Caco-2 (cell line): ENCODE data around the gene CNFN. TPM values are rescaled to one million over a fixed set of nuclear protein-coding genes. Genes with fewer than 3 reads are reported as not detected.
A peak's percentile ranks its signal among the peaks of the same experiment; 100 is the strongest.

Experiments
- BruUV-seq: library from RNA; stranded (reverse); fragments of 400-500 nt; replicated peaks from 2 replicates; lab custom pipeline; 2021; lab: Mats Ljungman, UMichigan
- CTCF ChIA-PET: fragments of 300-600 bp; sonication (Branson Sonifier 250); formaldehyde crosslinking; loops from one replicate; lab custom pipeline; 2022; ENCODE audit warnings: antibody characterized with exemption; lab: Charles Lee
- POLR2A ChIA-PET: fragments of 300-600 bp; sonication (Branson Sonifier 250); formaldehyde crosslinking; loops from one replicate; lab custom pipeline; 2022; ENCODE audit warnings: antibody characterized with exemption; lab: Charles Lee
- DNase-seq, 2 experiments: peaks; one replicate each; pipeline versions ENCODE4 v3.0.0 to v3.0.0-alpha.2; 2020 to 2022
- H3K27me3 ChIP-seq: replicated peaks from 2 replicates; pipeline ENCODE4 v1.6.0; 2011; ENCODE audit warnings: low read length; ENCODE audit not compliant: control insufficient read depth, insufficient read depth
- H3K36me3 ChIP-seq: 2 replicates; pipeline ENCODE4 v1.5.1; 2011; ENCODE audit warnings: low read length; ENCODE audit not compliant: control insufficient read depth, insufficient read depth
- H3K4me1 ChIP-seq: fragments of 250-450 bp; sonication (Bioruptor Pico); 2 replicates; pipeline ENCODE4 v1.5.1; 2020; ENCODE audit warnings: mild to moderate bottlenecking
- H3K4me3 ChIP-seq: 2 replicates; pipeline ENCODE4 v1.5.1; 2011; ENCODE audit warnings: low read depth, mild to moderate bottlenecking, control low read depth, low read length
- H3K9me3 ChIP-seq: fragments of 250-450 bp; sonication (Bioruptor Pico); 2 replicates; pipeline ENCODE4 v1.5.1; 2020; ENCODE audit warnings: mild to moderate bottlenecking, moderate library complexity
- H3K27ac Mint-ChIP-seq: one replicate; pipeline ENCODE4 v1.8.0; 2022; ENCODE audit warnings: mixed read lengths; ENCODE audit not compliant: unreplicated experiment
- H3K27me3 Mint-ChIP-seq: one replicate; pipeline ENCODE4 v1.8.0; 2022; ENCODE audit warnings: mixed read lengths; ENCODE audit not compliant: insufficient read depth, unreplicated experiment
- H3K36me3 Mint-ChIP-seq: one replicate; pipeline ENCODE4 v1.8.0; 2022; ENCODE audit warnings: mild to moderate bottlenecking, mixed read lengths; ENCODE audit not compliant: insufficient read depth, unreplicated experiment
- H3K4me1 Mint-ChIP-seq: one replicate; pipeline ENCODE4 v1.8.0; 2022; ENCODE audit warnings: low read depth, mixed read lengths; ENCODE audit not compliant: unreplicated experiment
- H3K4me3 Mint-ChIP-seq: one replicate; pipeline ENCODE4 v1.8.0; 2022; ENCODE audit warnings: mild to moderate bottlenecking, moderate library complexity, mixed read lengths; ENCODE audit not compliant: unreplicated experiment
- H3K9me3 Mint-ChIP-seq: one replicate; pipeline ENCODE4 v1.8.0; 2022; ENCODE audit warnings: mixed read lengths; ENCODE audit not compliant: unreplicated experiment
- CTCF ChIP-seq, 2 experiments: fragments of 200-600 bp in 1 of 2; IDR thresholded peaks; 1 replicate in 1 of 2; 2 replicates in 1 of 2; pipeline versions ENCODE4 v1.5.1 to v1.8.0; 2011 to 2022; ENCODE audit warnings: antibody characterized with exemption in 1 of 2, control low read depth in 1 of 2, inconsistent platforms in 1 of 2, low read depth in 1 of 2, low read length in 1 of 2, mild to moderate bottlenecking in 1 of 2, moderate library complexity in 1 of 2; ENCODE audit not compliant: insufficient read depth in 1 of 2, severe bottlenecking in 1 of 2, unreplicated experiment in 1 of 2
- intact Hi-C: fragments of 100-400 bp; cut with micrococcal nuclease; formaldehyde crosslinking; loops from one replicate; pipeline ENCODE4 v1.10.0; 2022; ENCODE audit not compliant: unreplicated experiment
- total RNA-seq: library from RNA; stranded (reverse); gene quantifications from 2 replicates; pipeline ENCODE4 v1.2.3, GENCODE V29; 2022

CNFN gene
- total RNA-seq, 1 experiment from 2014 or later, result 4.1 TPM

DNA sequence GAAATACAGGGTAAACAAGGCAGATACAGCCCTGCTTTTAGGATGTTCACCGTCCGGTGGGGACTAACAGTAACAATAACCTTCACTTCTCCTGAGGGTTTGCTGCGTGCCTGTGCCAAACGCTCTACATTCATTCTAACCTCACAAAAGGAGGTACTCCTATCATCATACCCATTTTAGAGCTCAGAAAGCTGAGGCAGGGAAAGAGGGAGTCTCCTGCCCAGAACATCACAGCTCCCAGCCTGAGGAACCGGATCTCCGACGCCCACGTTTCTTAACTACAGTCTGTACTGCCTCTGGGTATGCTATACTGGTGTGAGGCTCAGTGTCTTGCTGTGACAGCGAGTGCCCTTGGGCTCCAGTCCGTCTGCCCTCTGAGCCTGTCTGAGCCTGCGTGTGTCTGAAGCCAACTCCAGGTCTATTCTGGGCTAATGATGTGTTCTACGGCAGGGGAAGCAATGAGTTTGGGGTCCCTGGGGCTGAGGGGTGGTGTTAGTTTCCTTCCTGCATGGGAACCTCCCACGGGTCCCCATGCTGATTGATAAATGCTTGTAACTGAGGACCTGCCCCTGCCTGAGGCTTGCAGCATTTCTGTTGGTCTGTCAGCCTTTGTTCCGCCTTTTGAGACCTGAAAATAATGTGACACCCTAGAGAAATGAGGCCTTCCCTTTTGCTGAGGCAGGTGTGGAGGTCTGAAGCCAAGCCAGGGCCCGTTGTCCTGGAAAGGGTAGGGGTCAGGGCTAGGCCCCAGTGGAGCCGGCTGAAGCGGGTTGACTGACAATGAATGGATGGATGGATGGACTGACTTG is 32.2 kb upstream of the CNFN start:
- intact Hi-C loops, result no loop called here
- no peak for DNase-seq
- Histone ChIP-seq H3K9me3 (no peaks in the 10 kb centered on the region), H3K4me3 (peak overlapping the region; percentile 81), H3K27me3 (no peaks in the 10 kb centered on the region), H3K4me1 (peaks cover 14% of the 10 kb centered on the region), H3K36me3 (no peaks in the 10 kb centered on the region)
- peaks cover 17% of the 10 kb centered on the region for H3K36me3 Mint-ChIP-seq
- H3K27ac Mint-ChIP-seq, result peak overlapping the region; percentile 28
- ChIA-PET CTCF (interaction anchor here (1.0 to 2.4 kb wide), 5 partner anchors 12 to 27 kb away, joined by 3 to 23 read pairs (median 10); no protein-coding TSS in a partner anchor), POLR2A (interaction anchor here (1.1 to 1.4 kb wide), 3 partner anchors 18 to 120 kb away, joined by 4 to 16 read pairs (median 4); partner anchors contain the start of gene PAFAH1B3)
- H3K27me3 Mint-ChIP-seq, result no peaks in the 10 kb centered on the region
- TF ChIP-seq CTCF (IDR thresholded peaks at IDR 0.05; ENCODE audit: insufficient read depth in 1 of 2, low read depth in 1 of 2, low read length in 1 of 2, severe bottlenecking in 1 of 2, unreplicated experiment in 1 of 2), result no peak
- H3K4me1 Mint-ChIP-seq, result peaks cover 15% of the 10 kb centered on the region
- no TSS peak for BruUV-seq
- peak overlapping the region; percentile 86 for H3K4me3 Mint-ChIP-seq
- no peaks in the 10 kb centered on the region for H3K9me3 Mint-ChIP-seq

GRCh38 chr19:42421591-42422031 is 31.5 kb upstream of the CNFN start:
- ChIA-PET POLR2A (no interaction called here), CTCF (no interaction called here)
- Mint-ChIP-seq H3K36me3 (peaks cover 17% of the 10 kb centered on the region), H3K4me1 (peaks cover 15% of the 10 kb centered on the region), H3K27me3 (no peaks in the 10 kb centered on the region), H3K9me3 (no peaks in the 10 kb centered on the region), H3K4me3 (no peak overlapping the region), H3K27ac (no peak overlapping the region)
- H3K9me3 ChIP-seq, result no peaks in the 10 kb centered on the region
- intact Hi-C loops, result no loop called here
- no peak for TF ChIP-seq CTCF (IDR thresholded peaks at IDR 0.05; ENCODE audit: insufficient read depth in 1 of 2, low read depth in 1 of 2, low read length in 1 of 2, severe bottlenecking in 1 of 2, unreplicated experiment in 1 of 2)
- no peaks in the 10 kb centered on the region for H3K36me3 ChIP-seq
- no peak overlapping the region for H3K4me3 ChIP-seq
- no TSS peak for BruUV-seq
- DNase-seq, result no peak
- no peaks in the 10 kb centered on the region for H3K27me3 ChIP-seq
- peaks cover 14% of the 10 kb centered on the region for H3K4me1 ChIP-seq

GRCh38 chr19:42421101-42421500 is 31.0 kb upstream of the CNFN start:
- BruUV-seq, result no TSS peak
- H3K36me3 Mint-ChIP-seq, result peaks cover 17% of the 10 kb centered on the region
- POLR2A ChIA-PET, result no interaction called here
- H3K4me1 Mint-ChIP-seq, result peaks cover 15% of the 10 kb centered on the region
- H3K36me3 ChIP-seq, result no peaks in the 10 kb centered on the region
- no peak overlapping the region for H3K4me3 ChIP-seq
- intact Hi-C loops, result no loop called here
- H3K27me3 ChIP-seq, result no peaks in the 10 kb centered on the region
- no peak for DNase-seq
- no peaks in the 10 kb centered on the region for H3K9me3 Mint-ChIP-seq
- no peak overlapping the region for H3K4me3 Mint-ChIP-seq
- no peaks in the 10 kb centered on the region for H3K9me3 ChIP-seq
- H3K27me3 Mint-ChIP-seq, result no peaks in the 10 kb centered on the region
- TF ChIP-seq CTCF (IDR thresholded peaks at IDR 0.05; ENCODE audit: insufficient read depth in 1 of 2, low read depth in 1 of 2, low read length in 1 of 2, severe bottlenecking in 1 of 2, unreplicated experiment in 1 of 2), result no peak
- CTCF ChIA-PET, result no interaction called here
- H3K27ac Mint-ChIP-seq, result no peak overlapping the region
- peaks cover 14% of the 10 kb centered on the region for H3K4me1 ChIP-seq
